Nephron progenitor cell (in vitro differentiated cells): ENCODE measurements around the gene MSRB1.
A peak's percentile ranks its signal among the peaks of the same experiment; 100 is the strongest.

Experiments used
- DNase-seq: peaks from one replicate; pipeline ENCODE4 v3.0.0; 2021
- H3K27ac Mint-ChIP-seq: 2 replicates; pipeline ENCODE4 v1.8.0; 2021; ENCODE audit warnings: mild to moderate bottlenecking, moderate library complexity, mixed read lengths
- H3K27me3 Mint-ChIP-seq: 2 replicates; pipeline ENCODE4 v1.8.0; 2021; ENCODE audit warnings: mild to moderate bottlenecking, low read depth, mixed read lengths; ENCODE audit not compliant: poor library complexity
- H3K36me3 Mint-ChIP-seq: 2 replicates; pipeline ENCODE4 v1.8.0; 2021; ENCODE audit warnings: low read depth, mixed read lengths
- H3K4me1 Mint-ChIP-seq: 2 replicates; pipeline ENCODE4 v1.8.0; 2021; ENCODE audit warnings: mixed read lengths
- H3K4me3 Mint-ChIP-seq: 2 replicates; pipeline ENCODE4 v1.8.0; 2021; ENCODE audit warnings: mild to moderate bottlenecking, moderate library complexity, mixed read lengths
- H3K9me3 Mint-ChIP-seq: 2 replicates; pipeline ENCODE4 v1.8.0; 2021; ENCODE audit warnings: mild to moderate bottlenecking, moderate library complexity, mixed read lengths
- CTCF ChIP-seq: fragments of 200-600 bp; sonication (generic); IDR thresholded peaks from 2 replicates; pipeline ENCODE4 v1.5.0; 2021; ENCODE audit warnings: antibody characterized with exemption

MSRB1 gene

GRCh38 chr16:1971796-1972489 lies 28.9 kb upstream of the MSRB1 start, which contains the start of gene TBL3:
TSS of gene TBL3 (plus strand) at chr16:1972053. CDS start at chr16:1972165, 112 bp downstream.
- TF ChIP-seq CTCF, result no peak
- Mint-ChIP-seq H3K9me3 (no peaks in the 10 kb centered on the region), H3K27ac (peak within 1 kb of the TSS; percentile 96), H3K36me3 (no peaks in the 10 kb centered on the region), H3K4me1 (peaks cover 20% of the 10 kb centered on the region), H3K4me3 (peak within 1 kb of the TSS; percentile 95), H3K27me3 (peaks cover 8% of the 10 kb centered on the region)
- DNase-seq, result peak; percentile 94

- Mint-ChIP-seq H3K4me1 (peaks cover 35% of the 10 kb centered on the region), H3K9me3 (no peaks in the 10 kb centered on the region), H3K36me3 (peaks cover 9% of the 10 kb centered on the region), H3K27ac (no peak overlapping the region), H3K27me3 (peaks cover 8% of the 10 kb centered on the region), H3K4me3 (no peak overlapping the region)
- TF ChIP-seq CTCF, result no peak
- DNase-seq, result no peak
These were observed 25.4 kb upstream of the MSRB1 start for GRCh38 chr16:1968146-1968953.

- no peaks in the 10 kb centered on the region for H3K9me3 Mint-ChIP-seq
- no peak for DNase-seq
- peaks cover 5% of the 10 kb centered on the region for H3K27me3 Mint-ChIP-seq
- H3K4me3 Mint-ChIP-seq, result peak within 1 kb of the TSS; percentile 97
- TF ChIP-seq CTCF, result no peak
- peaks cover 41% of the 10 kb centered on the region for H3K4me1 Mint-ChIP-seq
- H3K36me3 Mint-ChIP-seq, result peaks cover 20% of the 10 kb centered on the region
- H3K27ac Mint-ChIP-seq, result peak within 1 kb of the TSS; percentile 59
These were observed 23.5 kb upstream of the MSRB1 start, which contains the start of gene RNF151 for GRCh38 chr16:1966460-1966859. TSS of gene RNF151 (plus strand) at chr16:1966856. CDS start at chr16:1966882, 26 bp downstream.

GRCh38 chr16:1965396-1966001 lies 22.5 kb upstream of the MSRB1 start:
- TF ChIP-seq CTCF, result no peak
- no peaks in the 10 kb centered on the region for H3K9me3 Mint-ChIP-seq
- H3K4me1 Mint-ChIP-seq, result peaks cover 43% of the 10 kb centered on the region
- peak overlapping the region; percentile 97 for H3K4me3 Mint-ChIP-seq
- H3K27me3 Mint-ChIP-seq, result peaks cover 5% of the 10 kb centered on the region
- no peak for DNase-seq
- peaks cover 25% of the 10 kb centered on the region for H3K36me3 Mint-ChIP-seq
- H3K27ac Mint-ChIP-seq, result peak overlapping the region; percentile 95

GRCh38 chr16:1964506-1965395 lies 21.8 kb upstream of the MSRB1 start, which contains the start of gene RPS2:
TSS of gene RPS2 (minus strand) at chr16:1964826. CDS start at chr16:1964625, 201 bp downstream.
- Mint-ChIP-seq H3K36me3 (peaks cover 25% of the 10 kb centered on the region), H3K9me3 (no peaks in the 10 kb centered on the region), H3K4me3 (peak within 1 kb of the TSS; percentile 97), H3K27ac (peak within 1 kb of the TSS; percentile 99), H3K4me1 (peaks cover 49% of the 10 kb centered on the region), H3K27me3 (peaks cover 5% of the 10 kb centered on the region)
- peak; percentile 99 for DNase-seq
- TF ChIP-seq CTCF, result no peak
